AG04450 (cell line): ENCODE data around the gene THAP10. TPM values are rescaled to one million over a fixed set of nuclear protein-coding genes. Genes with fewer than 3 reads are reported as not detected.
A peak's percentile ranks its signal among the peaks of the same experiment; 100 is the strongest.

ENCODE experiments used
- CTCF ChIA-PET: fragments of 300-600, 350-600 bp; formaldehyde crosslinking; extraction: SDS; loops from one replicate; lab custom pipeline; 2022; ENCODE audit warnings: antibody characterized with exemption, inconsistent platforms; lab: Charles Lee
- POLR2A ChIA-PET: fragments of 350-600 bp; formaldehyde crosslinking; extraction: SDS; loops from one replicate; lab custom pipeline; 2021; ENCODE audit warnings: antibody characterized with exemption, inconsistent platforms; lab: Yijun Ruan, JAX
- DNase-seq: peaks from one replicate; pipeline ENCODE4 v3.0.0-alpha.2; 2011; ENCODE audit warnings: low read depth, low spot score
- H3K27ac ChIP-seq: one replicate; pipeline ENCODE4 v1.5.1; 2012; ENCODE audit warnings: low read depth, low read length, control low read depth
- H3K27me3 ChIP-seq: one replicate; pipeline ENCODE4 v1.6.0; 2012; ENCODE audit warnings: low read length; ENCODE audit not compliant: control insufficient read depth, insufficient read depth
- H3K4me3 ChIP-seq: 2 replicates; pipeline ENCODE4 v1.5.1; 2011; ENCODE audit warnings: mild to moderate bottlenecking, low read depth, low read length, control low read depth
- H3K9me3 ChIP-seq: 2 replicates; pipeline ENCODE4 v1.5.1; 2012; ENCODE audit warnings: low read length; ENCODE audit not compliant: control insufficient read depth, insufficient read depth
- CTCF ChIP-seq: IDR thresholded peaks from 2 replicates; pipeline ENCODE4 v1.5.1; 2011; ENCODE audit warnings: low read depth, low read length, control low read depth, inconsistent platforms
- polyA plus RNA-seq: library from polyadenylated mRNA; depleted of rRNA; stranded (reverse); fragments of >200 nt; gene quantifications from 2 replicates; pipeline ENCODE4 v1.2.3, GENCODE V29; 2011

The THAP10 gene
- polyA plus RNA-seq, 1 experiment: 5.7 TPM

DNA sequence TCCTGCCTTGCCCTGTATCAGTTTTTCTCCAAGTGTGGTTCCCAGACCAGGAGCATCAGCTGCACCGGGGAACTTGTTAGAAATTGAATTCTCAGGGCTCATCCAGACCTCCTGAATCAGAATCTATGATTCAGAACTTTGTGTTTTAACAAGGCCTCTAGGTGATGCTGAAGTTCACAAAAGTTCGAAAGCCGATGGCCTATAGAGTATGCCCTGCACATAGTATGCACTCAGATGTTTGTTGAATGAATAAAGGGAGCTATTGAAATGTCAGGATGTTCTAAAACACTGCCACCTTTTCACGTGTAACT lies 37.6 kb downstream of the THAP10 start:
- Histone ChIP-seq H3K4me3 (peak overlapping the region; percentile 98), H3K27me3 (no peaks in the 10 kb centered on the region), H3K9me3 (no peaks in the 10 kb centered on the region), H3K27ac (peak overlapping the region; percentile 95)
- POLR2A ChIA-PET: interaction anchor here (1.4 to 1.8 kb wide), 3 partner anchors 9 to 15 kb away, joined by 4 to 8 read pairs (median 8); no protein-coding TSS in a partner anchor
- DNase-seq: no peak
- CTCF ChIA-PET: interaction anchor here (0.5 to 1.7 kb wide), 3 partner anchors 20 to 152 kb away, joined by 5 to 11 read pairs (median 7); no protein-coding TSS in a partner anchor
- TF ChIP-seq CTCF: 0 out of 2 replicates have a peak, but pooled peaks have one; percentile 27

DNA sequence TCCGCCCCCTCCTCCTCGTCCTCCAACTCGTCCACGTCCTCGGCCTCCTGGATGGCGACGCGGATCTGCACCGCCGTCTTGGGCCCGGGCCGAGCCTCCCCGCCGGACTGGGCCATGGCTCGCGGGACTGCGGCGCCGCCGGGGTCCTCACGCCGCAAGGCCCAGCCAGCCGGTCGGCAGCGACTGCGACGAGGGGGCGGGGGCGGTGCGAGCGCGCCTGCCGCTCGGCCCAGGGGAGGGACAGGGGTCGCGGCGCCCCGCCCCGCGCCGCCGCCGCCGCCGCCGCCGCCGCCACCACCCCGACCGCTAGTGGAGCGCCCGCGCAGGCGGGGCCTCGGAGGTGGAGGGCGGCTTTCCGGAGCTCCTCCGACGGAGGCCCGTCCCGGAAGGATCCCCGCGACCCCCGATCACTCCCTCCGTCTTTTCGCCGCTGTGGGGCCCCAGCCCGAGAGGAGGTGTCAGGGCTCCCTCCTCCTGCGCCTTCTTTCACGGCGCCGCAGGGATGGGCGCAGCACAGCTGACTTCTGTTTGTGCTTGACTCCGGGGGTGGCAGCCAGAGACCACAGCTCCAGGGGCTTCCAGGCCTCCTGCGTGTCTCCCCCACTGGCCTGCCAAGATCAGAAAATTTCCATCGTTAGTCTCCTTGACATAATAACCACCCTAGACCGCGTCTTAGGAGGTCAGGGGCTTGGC lies 38.1 kb downstream of the THAP10 start, which contains the start of gene LARP6:
Gene LARP6 (minus strand): TSS at position 185 of the 693 bp plus-strand sequence. CDS start 69 bp downstream, at position 116.
- no peaks in the 10 kb centered on the region for H3K27me3 ChIP-seq
- no peak for DNase-seq
- H3K4me3 ChIP-seq: peak within 1 kb of the TSS; percentile 98
- H3K9me3 ChIP-seq: no peaks in the 10 kb centered on the region
- POLR2A ChIA-PET: interaction anchor here (0.8 to 1.8 kb wide), 7 partner anchors 9 to 54 kb away, joined by 3 to 8 read pairs (median 5); partner anchors contain the start of genes LRRC49 and THAP10
- peak within 1 kb of the TSS; percentile 95 for H3K27ac ChIP-seq
- CTCF ChIA-PET: interaction anchor here (1.0 to 1.7 kb wide), 2 partner anchors 21 to 30 kb away, joined by 7 to 11 read pairs; no protein-coding TSS in a partner anchor
- TF ChIP-seq CTCF: no peak

GRCh38 chr15:70853318-70853972 lies 38.8 kb downstream of the THAP10 start:
- POLR2A ChIA-PET: interaction anchor here (0.8 to 1.8 kb wide), 8 partner anchors 10 to 83 kb away, joined by 3 to 8 read pairs (median 4); partner anchors contain the start of genes LRRC49 and THAP10
- no peaks in the 10 kb centered on the region for H3K9me3 ChIP-seq
- CTCF ChIA-PET: interaction anchor here (1.0 to 2.0 kb wide), 3 partner anchors 21 to 131 kb away, joined by 5 to 9 read pairs (median 7); no protein-coding TSS in a partner anchor
- H3K27ac ChIP-seq: peak overlapping the region; percentile 94
- H3K4me3 ChIP-seq: peak overlapping the region; percentile 98
- no peaks in the 10 kb centered on the region for H3K27me3 ChIP-seq
- TF ChIP-seq CTCF: no peak
- DNase-seq: no peak

- Histone ChIP-seq H3K27ac (peak overlapping the region; percentile 94), H3K27me3 (no peaks in the 10 kb centered on the region), H3K4me3 (peak overlapping the region; percentile 98), H3K9me3 (no peaks in the 10 kb centered on the region)
- ChIA-PET POLR2A (interaction anchor here (0.6 to 1.8 kb wide), 11 partner anchors 11 to 215 kb away, joined by 3 to 8 read pairs (median 4); partner anchors contain the start of genes LRRC49 and THAP10), CTCF (interaction anchor here (1.3 to 2.6 kb wide), 3 partner anchors 22 to 130 kb away, joined by 5 to 10 read pairs (median 9); no protein-coding TSS in a partner anchor)
- no peak for DNase-seq
- no peak for TF ChIP-seq CTCF
Measured at GRCh38 chr15:70852501-70853317, 39.5 kb downstream of the THAP10 start.
